ENCODE data around the gene COA8.
A peak's percentile ranks its signal among the peaks of the same experiment; 100 is the strongest.
"Not testable (repeated sequence)": the region's sequence is repeated elsewhere in the genome, so short reads cannot be mapped to it uniquely, and the experiment has no call there.

Gene COA8, protein sequence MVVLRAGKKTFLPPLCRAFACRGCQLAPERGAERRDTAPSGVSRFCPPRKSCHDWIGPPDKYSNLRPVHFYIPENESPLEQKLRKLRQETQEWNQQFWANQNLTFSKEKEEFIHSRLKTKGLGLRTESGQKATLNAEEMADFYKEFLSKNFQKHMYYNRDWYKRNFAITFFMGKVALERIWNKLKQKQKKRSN

DNA sequence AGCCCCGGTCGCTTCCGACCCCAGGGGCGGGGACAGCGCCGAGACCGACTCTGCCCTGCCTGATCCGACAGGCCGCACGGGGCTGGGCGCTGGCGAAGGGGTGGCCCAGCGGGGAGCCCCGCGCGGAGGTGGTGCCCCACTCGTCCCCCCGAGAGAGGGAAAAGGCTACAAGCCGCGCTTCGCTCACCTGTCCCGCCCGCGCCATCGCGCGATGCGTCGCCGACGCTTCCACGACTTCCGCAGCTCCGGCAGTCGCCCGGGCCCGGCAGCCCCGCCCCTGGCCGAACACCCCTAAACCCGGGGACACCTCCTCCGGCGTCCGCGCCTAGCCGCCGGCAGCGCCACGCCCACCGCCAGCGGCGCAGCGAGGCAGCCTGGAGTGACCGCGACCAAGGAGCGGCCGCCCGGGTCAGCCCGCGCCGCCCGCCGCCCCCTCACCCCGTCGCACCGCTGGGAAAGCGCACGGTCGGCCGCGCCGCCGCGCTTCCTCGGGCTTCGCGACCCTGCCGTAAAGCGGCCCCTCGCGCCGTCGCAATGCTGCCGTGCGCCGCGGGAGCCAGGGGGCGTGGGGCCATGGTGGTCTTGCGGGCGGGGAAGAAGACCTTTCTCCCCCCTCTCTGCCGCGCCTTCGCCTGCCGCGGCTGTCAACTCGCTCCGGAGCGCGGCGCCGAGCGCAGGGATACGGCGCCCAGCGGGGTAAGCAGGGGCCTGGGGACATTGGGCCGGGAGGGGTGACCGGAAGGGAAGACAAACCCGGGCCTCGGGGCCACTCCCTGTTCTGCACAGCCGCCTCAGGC, at the start of gene COA8, which contains the start of gene BAG5:
TSS of gene COA8 (plus strand) at position 532 of the 797 bp plus-strand sequence. CDS start at position 574, 42 bp downstream.
TSS of gene BAG5 (minus strand) at position 229 of the 797 bp plus-strand sequence. CDS start 1,493 bp downstream, outside the sequence.
- DNase-seq = peak; percentile 87

DNA sequence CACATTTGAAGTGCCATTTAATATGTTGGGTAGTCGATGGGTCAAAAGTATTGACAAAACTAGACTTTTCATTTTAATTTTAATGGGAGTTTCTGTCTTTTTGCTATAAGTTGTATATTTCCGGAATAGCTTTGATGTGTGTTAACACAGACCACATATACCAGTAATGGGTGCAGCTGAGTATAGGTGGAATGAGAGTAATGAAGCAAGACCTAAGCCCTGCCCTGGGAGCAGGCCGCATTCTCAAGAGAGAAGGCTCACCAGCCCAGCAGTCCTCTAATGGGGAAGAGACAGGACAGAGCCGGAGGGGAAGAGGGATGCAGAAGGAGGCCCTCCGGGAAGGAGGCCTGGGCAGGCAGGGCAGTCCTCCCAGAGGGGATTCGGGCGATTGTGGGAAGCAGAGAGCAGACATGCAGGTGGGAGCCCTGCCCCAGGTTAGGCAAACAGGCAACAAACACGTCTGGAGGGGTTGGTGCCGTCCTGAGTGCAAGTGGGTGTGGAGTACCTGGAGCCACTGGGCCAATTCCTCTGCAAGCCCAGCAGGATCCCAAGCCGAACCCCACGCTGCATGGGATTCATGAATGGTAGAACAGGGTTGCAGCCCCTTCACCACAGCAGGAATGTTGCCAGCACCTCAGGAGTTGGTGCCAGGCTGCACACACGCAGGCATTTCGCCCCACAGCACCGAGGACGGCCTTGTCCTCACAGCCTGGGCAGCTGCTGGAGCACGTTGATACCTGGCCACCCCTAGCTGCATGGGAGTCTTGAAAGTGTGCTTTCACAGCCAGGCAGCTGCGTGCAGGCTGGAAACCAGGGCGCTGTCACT, 48.0 kb upstream of the COA8 start:
- no peak for DNase-seq

DNA sequence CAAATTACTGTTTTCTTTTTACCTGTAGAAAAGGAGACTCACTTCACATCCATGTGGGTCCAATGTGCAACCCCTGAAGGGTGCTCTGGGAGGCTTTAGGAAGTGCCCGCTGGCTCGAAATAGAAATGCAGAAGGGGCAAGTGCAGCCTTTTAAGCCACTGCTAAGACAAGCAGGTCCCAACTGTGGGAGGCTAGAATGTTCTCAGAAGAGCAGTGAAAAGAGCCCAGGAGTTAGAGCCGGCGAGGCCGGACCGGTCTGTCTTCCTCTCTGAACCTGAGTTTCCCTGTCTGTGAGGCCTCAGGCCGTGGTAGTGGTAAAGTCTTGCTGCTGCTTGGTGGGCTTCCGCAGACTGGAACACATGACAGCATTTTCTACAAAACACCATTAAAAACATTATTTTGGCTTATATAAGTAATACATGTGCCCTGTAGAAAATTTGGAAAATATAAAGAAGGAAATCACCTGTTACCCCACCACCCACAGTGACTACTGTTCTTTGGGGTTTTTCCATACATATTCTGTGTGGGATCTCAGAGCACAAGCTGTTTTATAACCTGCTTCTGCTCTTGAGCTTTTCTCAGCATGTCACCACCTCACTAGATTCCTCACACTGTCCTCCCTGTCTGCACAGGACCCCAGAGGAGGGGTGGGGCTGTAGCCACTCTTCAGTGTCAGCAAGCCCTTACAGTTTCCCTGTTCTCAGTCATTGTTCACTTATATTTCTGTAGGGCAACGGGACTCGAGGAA, 46.2 kb upstream of the COA8 start:
- DNase-seq = no peak

DNA sequence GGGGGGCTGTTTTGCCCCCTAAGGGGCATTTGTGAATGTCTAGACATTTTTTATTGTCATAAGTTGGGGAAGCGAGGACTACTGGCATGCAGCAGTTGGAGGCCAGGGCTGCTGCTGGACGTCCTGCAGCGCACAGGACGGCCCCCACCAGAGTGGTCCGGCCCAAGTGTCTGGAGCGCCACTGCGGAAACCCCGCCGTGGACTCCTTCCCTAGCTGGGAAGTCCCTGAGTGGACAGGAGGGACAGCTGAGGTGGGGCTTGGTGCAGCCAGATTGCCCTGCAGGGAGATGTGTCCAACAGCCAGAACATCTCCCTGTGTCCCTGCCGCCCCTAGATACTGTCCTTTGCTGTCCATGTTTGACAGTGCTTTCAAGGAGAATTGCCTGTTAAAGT, 45.6 kb upstream of the COA8 start:
- no peak for DNase-seq

DNA sequence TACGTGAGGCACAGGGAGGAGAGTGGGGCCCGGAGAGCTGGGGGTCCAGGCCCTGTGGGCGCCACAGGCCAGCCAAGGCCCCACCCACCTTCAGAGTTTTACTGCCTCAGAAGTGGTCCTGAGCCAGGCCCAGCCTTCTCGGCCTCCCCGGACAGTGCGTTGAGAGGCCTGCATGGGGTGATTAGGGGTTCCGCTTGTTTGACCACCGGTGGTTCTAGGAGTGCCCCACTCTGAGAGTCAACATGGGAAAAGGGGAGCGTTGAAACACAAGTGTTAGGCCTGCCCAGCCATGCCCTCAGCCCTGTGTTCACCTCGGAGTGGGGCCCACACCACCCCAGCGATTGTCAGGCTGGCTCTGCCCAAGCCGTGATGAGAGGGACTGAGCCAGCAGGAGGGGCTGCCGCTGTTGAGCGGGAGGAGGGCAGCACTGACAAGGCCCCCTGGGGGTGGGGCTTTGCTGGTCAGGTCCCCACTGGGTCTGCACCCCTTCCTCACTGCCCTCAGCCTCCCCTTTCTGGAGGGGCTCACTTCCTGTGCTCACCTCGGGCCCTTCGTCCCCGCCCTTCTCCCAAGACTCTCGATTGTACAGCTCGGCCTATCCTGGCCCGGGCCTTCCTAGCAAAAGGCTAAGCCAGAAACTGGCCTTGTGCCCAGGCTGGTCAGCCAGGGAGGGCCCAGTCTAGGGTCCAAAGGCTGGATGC, 44.9 kb upstream of the COA8 start:
- DNase-seq = no peak

DNA sequence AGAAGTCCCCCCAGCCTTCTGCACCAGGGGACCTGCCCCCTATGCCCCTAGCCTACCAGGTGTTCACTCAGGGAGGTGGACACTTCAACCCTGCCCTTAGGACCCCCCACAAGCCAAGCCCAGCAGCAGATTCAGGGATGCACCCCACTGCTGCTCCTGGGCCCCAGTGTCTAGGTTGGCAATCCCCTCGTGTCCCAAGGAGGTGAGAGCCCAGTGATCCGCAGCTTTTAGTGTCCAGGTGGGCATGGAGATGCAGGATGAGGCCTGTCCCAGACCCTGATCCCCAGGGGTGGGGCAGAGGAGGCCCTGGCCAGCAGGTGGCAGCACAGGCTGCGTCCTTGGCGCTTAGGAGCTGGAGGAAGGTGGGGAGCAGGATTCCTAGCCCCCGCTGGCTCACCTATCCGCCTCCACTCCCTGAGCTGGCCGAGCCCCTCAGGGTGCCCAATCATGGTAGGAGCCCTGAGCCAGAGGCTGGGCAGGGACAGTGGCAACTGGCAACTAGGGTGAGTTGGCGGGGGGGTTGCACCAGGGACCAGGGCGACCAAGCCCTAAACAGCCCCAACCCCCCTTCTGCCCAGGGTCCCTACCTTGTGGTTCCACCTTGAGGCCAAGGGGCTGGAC, 44.2 kb upstream of the COA8 start:
- DNase-seq = peak; percentile 59

DNA sequence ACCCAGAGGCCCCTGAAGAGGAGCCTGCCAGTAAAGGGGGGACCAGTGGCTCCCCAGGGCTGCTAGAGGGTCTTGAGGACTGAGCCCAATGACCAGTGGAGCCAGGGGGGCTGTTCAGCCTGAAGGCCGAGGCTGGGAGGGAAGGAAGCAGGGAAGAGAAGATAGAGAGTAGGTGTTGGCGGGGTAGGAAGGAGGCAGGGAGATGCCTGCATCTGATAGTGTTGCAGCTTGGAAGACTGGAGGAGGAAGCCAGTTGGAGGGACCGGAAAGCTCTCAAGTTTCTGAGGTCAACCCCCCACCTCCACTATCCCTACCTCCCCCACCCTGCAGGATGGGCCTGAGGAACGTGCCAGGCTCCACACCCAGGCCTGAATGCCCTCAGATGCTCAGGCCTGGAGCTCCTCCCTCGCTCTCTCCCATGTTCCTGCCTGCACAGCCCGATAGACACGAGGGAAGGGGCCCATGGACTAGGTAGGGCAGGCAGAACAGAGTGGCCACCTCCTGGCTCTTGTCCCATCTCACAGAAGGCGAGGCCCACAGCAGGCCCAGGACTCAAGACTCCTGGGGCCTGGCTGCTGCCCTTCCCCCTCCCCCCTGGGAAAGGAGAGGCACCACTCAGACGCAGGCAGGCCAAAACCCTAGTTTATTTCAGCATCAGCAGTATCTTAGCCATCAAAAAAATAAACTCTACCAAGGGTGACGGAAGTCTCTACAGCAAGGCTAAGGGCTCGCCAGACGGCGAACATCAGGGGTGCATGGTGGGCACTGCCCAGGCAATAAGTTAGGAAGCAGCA, 43.5 kb upstream of the COA8 start:
- no peak for DNase-seq

DNA sequence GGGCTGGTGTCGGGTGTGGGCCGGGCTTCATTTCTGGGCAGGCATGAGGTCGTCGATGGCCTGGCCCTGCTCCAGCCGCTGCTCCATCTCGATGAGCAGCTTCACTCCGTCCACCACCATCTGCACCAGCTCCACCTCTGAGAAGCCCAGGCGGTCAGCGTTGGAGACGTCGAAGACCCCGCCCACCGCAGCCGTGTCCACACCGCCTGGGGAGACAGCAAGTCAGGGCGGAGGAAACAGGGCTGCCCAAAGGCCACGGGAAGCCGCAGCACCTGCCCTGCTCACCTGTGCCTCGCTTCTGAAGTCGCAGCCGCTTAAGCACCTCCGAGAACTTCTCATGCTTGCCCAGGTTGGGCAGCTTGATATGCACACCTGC, 42.9 kb upstream of the COA8 start:
- DNase-seq = no peak

DNA sequence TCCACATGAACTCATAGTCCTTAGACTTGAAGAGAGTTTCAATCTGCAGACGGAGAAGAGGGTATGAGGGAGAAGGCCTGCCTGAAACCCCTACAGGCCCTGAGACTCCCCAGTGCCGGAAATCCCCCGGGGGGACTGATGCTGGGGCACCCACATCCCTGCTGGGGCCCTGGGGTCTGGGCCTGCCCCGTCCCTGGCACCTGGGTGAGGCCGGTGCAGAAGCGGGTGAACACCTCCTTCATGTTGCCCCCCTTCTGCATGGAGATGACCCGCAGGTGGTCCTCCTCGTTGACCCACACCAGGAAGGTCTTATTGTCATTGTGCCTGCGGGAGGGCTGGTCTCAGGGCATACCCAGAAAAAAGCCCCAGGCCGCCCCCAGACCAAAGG, 42.5 kb upstream of the COA8 start:
- DNase-seq = no peak

DNA sequence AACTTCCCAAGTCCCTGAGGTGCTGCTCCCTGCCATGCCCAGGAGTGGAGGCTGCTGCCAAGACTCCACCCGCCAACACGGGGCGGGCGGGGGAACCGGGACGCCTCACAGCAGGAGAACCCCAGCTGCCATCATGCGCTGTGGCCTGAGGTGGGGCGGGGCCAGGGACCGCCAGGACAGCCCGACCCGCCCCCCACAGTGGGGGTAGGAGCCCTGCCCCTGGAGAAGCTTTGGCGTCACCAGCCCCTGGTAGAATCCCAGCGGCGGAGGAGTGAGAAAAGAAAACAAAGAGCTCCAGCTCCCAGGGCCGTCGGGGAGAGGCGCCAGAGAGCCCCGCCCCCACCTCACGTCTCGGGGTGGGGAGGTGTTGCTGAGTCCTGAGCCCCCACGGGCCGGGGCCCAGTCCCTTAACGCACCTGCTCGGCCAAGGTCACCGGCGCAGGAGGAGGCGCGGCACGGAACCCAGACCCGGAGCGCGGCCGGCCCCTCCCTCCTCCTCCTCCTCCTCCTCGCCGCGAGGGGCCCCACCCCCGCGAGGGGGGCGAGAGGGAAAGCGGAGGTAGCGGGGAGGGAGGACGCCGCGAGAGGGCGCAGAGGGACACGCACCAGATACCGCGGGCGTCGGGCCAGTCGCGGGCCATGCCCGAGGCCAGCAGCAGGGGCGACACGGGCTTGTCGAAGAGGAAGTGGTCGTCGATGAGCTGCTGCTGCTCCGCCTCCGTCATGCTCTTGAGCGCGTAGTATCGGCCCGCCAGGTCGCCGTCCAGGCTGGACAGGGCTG, 41.9 kb upstream of the COA8 start:
- peak; percentile 73 for DNase-seq

DNA sequence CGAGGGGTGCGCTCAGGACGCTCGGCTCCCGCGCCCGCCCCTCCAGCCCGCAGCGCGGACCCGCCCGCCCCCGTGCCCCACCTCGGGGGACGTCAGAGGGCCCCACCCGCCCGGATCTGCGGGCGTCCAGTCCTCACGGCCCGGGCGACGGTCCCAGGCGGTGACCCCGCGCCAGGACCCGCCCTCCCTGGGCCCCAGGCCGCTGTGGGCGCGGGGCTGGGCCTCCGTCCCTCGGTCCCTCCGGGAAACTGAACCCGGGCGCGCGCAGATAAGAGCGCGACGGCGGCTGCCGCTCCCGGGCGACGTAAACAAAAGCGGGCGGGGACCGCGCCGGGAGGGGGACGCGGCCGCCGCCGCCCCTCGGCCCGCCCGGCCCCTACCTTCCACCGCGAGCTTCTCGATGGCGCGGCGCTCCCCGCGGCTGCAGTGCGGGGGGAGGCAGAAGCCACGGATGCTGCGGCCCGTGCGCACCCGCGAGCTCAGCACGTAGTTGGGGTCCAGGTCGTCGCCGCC, 41.3 kb upstream of the COA8 start:
- DNase-seq = no peak

DNA sequence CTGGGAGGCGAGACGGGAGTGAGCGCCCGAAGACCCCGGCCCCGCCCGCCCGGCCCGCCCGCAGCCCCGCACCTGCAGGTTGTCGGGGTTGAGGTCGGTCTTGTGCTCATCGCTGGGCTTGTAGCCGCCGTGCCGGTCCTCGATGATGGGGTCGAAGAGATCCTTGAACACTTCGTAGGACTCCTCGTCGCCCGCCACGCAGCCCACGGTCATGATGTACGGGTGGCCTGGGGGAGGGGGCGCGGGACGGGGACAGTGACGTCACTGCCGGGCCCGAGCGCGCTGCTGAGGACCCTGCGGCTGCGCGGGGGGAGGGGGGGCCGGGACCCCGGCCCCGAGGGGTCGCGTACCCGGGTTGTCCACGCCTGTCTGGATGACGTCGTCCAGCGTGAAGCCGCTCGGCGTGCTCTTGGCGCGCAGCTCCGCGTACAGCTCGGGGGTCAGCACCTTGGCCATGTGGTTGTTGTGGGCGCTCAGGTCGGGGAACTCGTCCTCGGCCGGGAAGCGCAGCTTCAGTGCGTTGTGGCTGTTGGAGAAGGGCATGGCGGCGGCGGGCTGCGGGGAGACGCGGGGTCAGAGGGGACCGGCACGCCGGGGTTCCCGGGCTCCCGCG, 40.7 kb upstream of the COA8 start:
- peak; percentile 40 for DNase-seq

DNA sequence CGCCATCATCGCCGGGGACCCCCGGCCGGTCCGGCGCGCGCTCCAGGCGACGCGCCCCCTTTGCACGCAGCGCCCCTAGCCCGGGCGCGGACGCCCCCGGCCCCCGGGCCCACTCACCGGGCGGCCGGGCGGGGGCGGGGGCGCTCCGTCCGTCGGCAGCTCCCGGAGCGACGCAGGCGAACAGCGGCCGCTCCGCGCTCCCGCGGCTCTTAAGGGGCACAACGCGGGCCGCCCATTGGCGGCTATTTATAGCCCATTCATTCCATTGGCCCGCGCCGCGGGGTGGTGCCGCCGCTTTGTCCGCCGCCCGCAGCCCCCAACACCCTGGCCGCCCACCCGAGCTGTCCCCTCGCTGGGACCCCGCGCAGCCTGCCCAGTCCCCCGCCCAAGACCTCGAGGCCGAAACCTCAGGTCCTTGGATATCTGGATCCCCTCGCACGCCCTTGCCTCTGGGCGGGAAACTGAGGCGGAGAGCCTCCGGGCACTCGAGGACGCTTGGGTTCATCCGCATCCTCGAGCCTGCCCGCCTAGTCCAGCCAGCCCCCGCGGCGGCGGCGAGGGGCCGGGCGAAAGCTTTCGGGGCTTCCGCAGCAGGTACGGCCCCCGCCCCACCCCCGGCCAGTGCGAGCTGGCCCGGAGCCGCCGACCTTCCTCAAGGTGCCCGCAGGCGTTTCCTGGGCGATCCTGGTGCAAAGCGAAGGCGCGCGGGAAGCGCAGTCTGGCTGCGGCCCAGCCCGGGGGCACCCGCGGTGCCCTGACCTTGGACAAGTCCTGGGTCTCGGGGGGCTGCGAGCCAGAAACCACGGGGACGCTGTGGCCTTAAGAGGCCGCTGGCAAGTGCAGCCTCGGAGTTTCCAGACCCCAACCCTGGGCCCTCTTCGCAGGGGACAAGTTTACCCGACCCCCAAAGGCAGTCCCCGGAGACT, 39.8 kb upstream of the COA8 start, which contains the start of gene CKB:
TSS of gene CKB (minus strand) at position 182 of the 926 bp plus-strand sequence. CDS start 337 bp downstream, outside the sequence.
- DNase-seq = peak; percentile 73

DNA sequence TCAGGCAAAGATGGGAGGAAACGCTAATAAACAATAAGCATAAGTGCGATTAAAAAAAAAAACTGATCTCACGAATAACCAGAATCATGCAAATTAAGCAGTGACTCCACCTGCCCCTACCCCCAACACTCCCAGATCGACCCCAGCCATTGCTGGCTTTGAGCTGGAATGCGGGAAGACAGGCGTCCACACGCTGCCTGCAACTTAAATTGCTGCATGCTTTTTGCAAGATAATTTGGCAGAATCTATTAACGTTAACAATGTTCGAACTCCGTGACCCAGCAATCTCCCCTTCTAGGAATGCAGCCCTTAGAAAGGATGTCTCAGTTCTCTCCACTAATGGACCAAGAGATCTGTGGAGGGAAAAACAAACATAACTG, 39.2 kb upstream of the COA8 start:
- no peak for DNase-seq

DNA sequence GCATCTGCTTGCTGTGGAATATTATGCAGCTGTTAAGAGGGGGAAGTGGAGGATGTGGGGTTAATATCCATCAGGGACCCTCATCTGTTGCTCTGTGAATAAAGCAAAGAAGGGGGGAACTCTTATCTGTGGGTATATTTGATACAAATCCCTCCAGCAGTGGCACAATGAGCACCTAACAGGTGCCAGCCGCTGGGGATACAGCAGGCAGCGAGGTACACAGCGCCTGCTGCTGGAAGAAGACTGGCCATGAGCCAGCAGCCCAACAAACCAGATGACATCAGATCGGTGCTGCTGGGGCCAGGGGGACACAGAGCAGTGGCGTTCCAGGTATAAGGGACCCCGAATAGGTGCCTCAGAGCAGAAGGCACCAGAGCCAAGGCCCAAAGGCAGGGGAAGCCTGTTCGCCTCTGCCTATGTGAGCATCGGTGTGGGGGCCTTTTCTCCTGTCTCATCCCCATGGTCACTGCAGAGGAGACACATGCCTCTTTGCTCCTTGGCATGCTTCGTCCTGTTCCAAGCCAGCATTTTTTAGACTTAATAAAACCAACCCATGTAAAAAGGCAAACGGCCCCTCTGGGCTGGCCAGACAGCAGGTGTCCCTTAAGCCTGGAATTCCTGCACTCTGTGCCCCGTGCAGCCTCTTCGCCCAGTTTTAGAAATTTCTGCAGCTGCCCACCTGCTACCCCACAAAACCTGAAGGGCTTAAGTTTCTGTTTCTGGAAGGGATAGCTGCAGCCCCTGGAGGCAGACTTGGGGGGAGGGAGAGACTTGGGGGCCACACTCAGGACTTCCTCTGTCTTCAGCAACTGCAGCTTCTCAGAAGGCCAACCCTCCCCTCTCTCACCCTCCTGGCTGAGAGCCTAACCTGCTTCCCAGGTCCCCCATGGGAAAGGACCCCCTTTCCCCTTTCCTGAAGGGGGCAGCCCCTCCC, 38.5 kb upstream of the COA8 start:
- no peak for DNase-seq

DNA sequence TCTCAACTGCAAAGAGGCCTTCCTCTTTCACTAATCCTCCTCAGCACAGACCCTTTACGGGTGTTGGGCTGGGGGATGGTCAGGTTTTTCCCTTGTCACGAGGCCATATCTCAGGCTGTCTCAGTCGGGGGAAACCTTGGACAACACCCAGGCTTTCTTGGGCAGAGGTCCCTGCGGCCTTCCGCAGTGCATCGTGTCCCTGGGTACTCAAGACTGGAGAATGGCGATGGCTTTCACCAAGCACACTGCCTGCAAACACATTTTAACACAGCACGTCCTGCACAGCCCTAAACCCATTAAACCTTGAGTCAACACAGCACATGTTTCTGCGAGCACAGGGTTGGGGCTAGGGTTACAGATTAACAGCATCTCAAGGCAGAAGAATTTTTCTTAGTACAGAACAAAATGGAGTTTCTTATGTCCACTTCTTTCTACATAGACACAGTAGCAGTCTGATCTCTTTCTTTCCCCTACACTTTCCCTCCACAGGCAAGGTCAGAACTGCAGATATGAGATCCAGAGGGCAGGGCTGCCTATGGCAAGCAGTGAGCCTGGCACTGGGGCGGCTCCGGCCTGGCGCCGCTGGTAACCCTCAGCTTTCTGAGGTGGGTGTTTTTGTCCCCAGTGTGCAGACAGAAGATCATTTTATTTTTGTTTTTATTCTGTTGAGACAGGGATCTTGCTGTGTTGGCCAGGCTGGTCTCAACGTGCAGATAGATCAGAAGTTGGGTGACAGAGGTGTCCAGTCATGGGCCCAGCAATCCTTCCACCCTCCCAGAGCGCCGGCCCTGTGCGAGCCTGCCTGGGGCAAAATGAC, 37.1 kb upstream of the COA8 start:
- DNase-seq = not testable (repeated sequence)

Data from NCI-H1092 (cell line).